GM18508 (cell line): ENCODE measurements around the gene DNMBP.
"Not testable (repeated sequence)": the region's sequence is repeated elsewhere in the genome, so short reads cannot be mapped to it uniquely, and the experiment has no call there.

Source experiments
- ATAC-seq: cut with Tn5 transposase; IDR thresholded peaks from one replicate; pipeline ENCODE4 v1.9.1; 2021; ENCODE audit warnings: moderate number of reproducible peaks; ENCODE audit not compliant: insufficient read depth, unreplicated experiment

DNMBP gene

GRCh38 chr10:99995269-99995668 lies 14.5 kb downstream of the DNMBP start:
- ATAC-seq: no peak

GRCh38 chr10:99994801-99995200 lies 14.9 kb downstream of the DNMBP start:
- ATAC-seq: no peak

GRCh38 chr10:99993701-99994689 lies 15.8 kb downstream of the DNMBP start:
- no peak for ATAC-seq

- not testable (repeated sequence) for ATAC-seq
These were observed 24.1 kb downstream of the DNMBP start for GRCh38 chr10:99985637-99986036.

GRCh38 chr10:99984211-99985034 lies 25.3 kb downstream of the DNMBP start:
- ATAC-seq: no peak

- no peak for ATAC-seq
These were observed 26.3 kb downstream of the DNMBP start for GRCh38 chr10:99983280-99983988.

GRCh38 chr10:99982728-99983127 lies 27.0 kb downstream of the DNMBP start:
- ATAC-seq: no peak

- ATAC-seq: no peak
These were observed 28.1 kb downstream of the DNMBP start for GRCh38 chr10:99981581-99982199.

- no peak for ATAC-seq
These were observed 30.6 kb downstream of the DNMBP start for GRCh38 chr10:99979066-99979685.

GRCh38 chr10:99977916-99978315 lies 31.8 kb downstream of the DNMBP start:
- ATAC-seq: no peak

- no peak for ATAC-seq
These were observed 32.7 kb downstream of the DNMBP start for GRCh38 chr10:99976886-99977665.

- no peak for ATAC-seq
These were observed 33.6 kb downstream of the DNMBP start for GRCh38 chr10:99975942-99976809.

- ATAC-seq: no peak
These were observed 34.5 kb downstream of the DNMBP start for GRCh38 chr10:99975106-99975829.

- no peak for ATAC-seq
These were observed 36.6 kb downstream of the DNMBP start for GRCh38 chr10:99973190-99973589.

GRCh38 chr10:99967961-99968360 lies 41.8 kb downstream of the DNMBP start:
- ATAC-seq: no peak

- no peak for ATAC-seq
These were observed 43.4 kb downstream of the DNMBP start for GRCh38 chr10:99966306-99966705.

GRCh38 chr10:99965700-99966099 lies 44.0 kb downstream of the DNMBP start:
- no peak for ATAC-seq
